ENCODE results near the gene GDF9. TPM values are rescaled to one million over a fixed set of nuclear protein-coding genes. Genes with fewer than 3 reads are reported as not detected.

The GDF9 gene
- total RNA-seq, 1 donor, result 0.18 TPM

GRCh38 chr5:132826424-132827082, 39.7 kb downstream of the GDF9 start:
- no peak for TF ChIP-seq CTCF (IDR thresholded peaks at IDR 0.05; ENCODE audit: insufficient read depth, low read length)
- no peak for DNase-seq (ENCODE audit: low read depth)
- H3K4me3 ChIP-seq (ENCODE audit: low read depth, low read length), result no peak overlapping the region

- H3K4me3 ChIP-seq (ENCODE audit: low read depth, low read length), result no peak overlapping the region
- no peak for DNase-seq (ENCODE audit: low read depth)
- no peak for TF ChIP-seq CTCF (IDR thresholded peaks at IDR 0.05; ENCODE audit: insufficient read depth, low read length)
Observed at GRCh38 chr5:132825834-132826391, 40.4 kb downstream of the GDF9 start.

- no peak for DNase-seq (ENCODE audit: low read depth)
- TF ChIP-seq CTCF (IDR thresholded peaks at IDR 0.05; ENCODE audit: insufficient read depth, low read length), result no peak
- H3K4me3 ChIP-seq (ENCODE audit: low read depth, low read length), result no peak overlapping the region
Observed at GRCh38 chr5:132825033-132825833, 41.0 kb downstream of the GDF9 start.

- TF ChIP-seq CTCF (IDR thresholded peaks at IDR 0.05; ENCODE audit: insufficient read depth, low read length), result no peak
- no peak overlapping the region for H3K4me3 ChIP-seq (ENCODE audit: low read depth, low read length)
- DNase-seq (ENCODE audit: low read depth), result no peak
Observed at GRCh38 chr5:132824426-132824825, 41.8 kb downstream of the GDF9 start.

GRCh38 chr5:132823481-132824050, 42.7 kb downstream of the GDF9 start:
- no peak for TF ChIP-seq CTCF (IDR thresholded peaks at IDR 0.05; ENCODE audit: insufficient read depth, low read length)
- no peak for DNase-seq (ENCODE audit: low read depth)
- H3K4me3 ChIP-seq (ENCODE audit: low read depth, low read length), result no peak overlapping the region

GRCh38 chr5:132822650-132823480, 43.4 kb downstream of the GDF9 start:
- no peak overlapping the region for H3K4me3 ChIP-seq (ENCODE audit: low read depth, low read length)
- TF ChIP-seq CTCF (IDR thresholded peaks at IDR 0.05; ENCODE audit: insufficient read depth, low read length), result no peak
- no peak for DNase-seq (ENCODE audit: low read depth)
